GM19467 (cell line): ENCODE data around the gene FSTL1.

ENCODE experiments used
- ATAC-seq: cut with Tn5 transposase; IDR thresholded peaks from one replicate; pipeline ENCODE4 v1.9.1; 2021; ENCODE audit warnings: mild to moderate bottlenecking, moderate library complexity; ENCODE audit not compliant: unreplicated experiment

FSTL1 gene

GRCh38 chr3:120450600-120451271, at the start of gene FSTL1:
Gene FSTL1 (minus strand): TSS chr3:120450992. CDS start chr3:120450746, 246 bp downstream.
- no peak for ATAC-seq

GRCh38 chr3:120498556-120499346, 48.0 kb upstream of the FSTL1 start:
- ATAC-seq = no peak

- no peak for ATAC-seq
These were observed 47.0 kb upstream of the FSTL1 start for GRCh38 chr3:120497818-120498217.

- no peak for ATAC-seq
These were observed 46.5 kb upstream of the FSTL1 start for GRCh38 chr3:120497336-120497735.

GRCh38 chr3:120496278-120497002, 45.6 kb upstream of the FSTL1 start:
- ATAC-seq = no peak

- no peak for ATAC-seq
These were observed 45.0 kb upstream of the FSTL1 start for GRCh38 chr3:120495809-120496208.

GRCh38 chr3:120492103-120492502, 41.3 kb upstream of the FSTL1 start:
- ATAC-seq = no peak

GRCh38 chr3:120489421-120489820, 38.6 kb upstream of the FSTL1 start:
- no peak for ATAC-seq

GRCh38 chr3:120488296-120488695, 37.5 kb upstream of the FSTL1 start:
- no peak for ATAC-seq

GRCh38 chr3:120487191-120487650, 36.4 kb upstream of the FSTL1 start:
- no peak for ATAC-seq

- no peak for ATAC-seq
These were observed 30.3 kb upstream of the FSTL1 start for GRCh38 chr3:120481081-120481480.

- no peak for ATAC-seq
These were observed 27.0 kb upstream of the FSTL1 start for GRCh38 chr3:120477781-120478180.

- no peak for ATAC-seq
These were observed 25.1 kb upstream of the FSTL1 start for GRCh38 chr3:120475722-120476377.

GRCh38 chr3:120473896-120474675, 23.3 kb upstream of the FSTL1 start:
- no peak for ATAC-seq

GRCh38 chr3:120473389-120473788, 22.6 kb upstream of the FSTL1 start:
- ATAC-seq = no peak

- no peak for ATAC-seq
These were observed 21.5 kb upstream of the FSTL1 start for GRCh38 chr3:120472121-120472844.

GRCh38 chr3:120471643-120472042, 20.9 kb upstream of the FSTL1 start:
- no peak for ATAC-seq

- ATAC-seq = no peak
These were observed 20.1 kb upstream of the FSTL1 start for GRCh38 chr3:120470870-120471269.

GRCh38 chr3:120469882-120470301, 19.1 kb upstream of the FSTL1 start:
- ATAC-seq = no peak

- no peak for ATAC-seq
These were observed 18.6 kb upstream of the FSTL1 start for GRCh38 chr3:120469440-120469839.
